ENCODE measurements around the gene LST1.

The LST1 gene

GRCh38 chr6:31567531-31568370 is 18.3 kb upstream of the LST1 start:
- Histone ChIP-seq H3K9ac (ENCODE audit: low read depth, low read length) (no peak overlapping the region), H3K9me3 (ENCODE audit: insufficient read depth, low read depth, low read length) (no peaks in the 10 kb centered on the region), H3K4me3 (ENCODE audit: low read length) (no peak overlapping the region), H3K27me3 (ENCODE audit: insufficient read depth, low read length) (no peaks in the 10 kb centered on the region), H3K36me3 (ENCODE audit: insufficient read depth, low read length) (no peaks in the 10 kb centered on the region), H3K4me1 (ENCODE audit: insufficient read depth, low read length) (peaks cover 4% of the 10 kb centered on the region; the same call in 1 of the 2 replicates), H3K27ac (ENCODE audit: low read depth, low read length) (no peak overlapping the region)
- 58% methylated on average over 9 of the region's 9 CpGs for WGBS

DNA sequence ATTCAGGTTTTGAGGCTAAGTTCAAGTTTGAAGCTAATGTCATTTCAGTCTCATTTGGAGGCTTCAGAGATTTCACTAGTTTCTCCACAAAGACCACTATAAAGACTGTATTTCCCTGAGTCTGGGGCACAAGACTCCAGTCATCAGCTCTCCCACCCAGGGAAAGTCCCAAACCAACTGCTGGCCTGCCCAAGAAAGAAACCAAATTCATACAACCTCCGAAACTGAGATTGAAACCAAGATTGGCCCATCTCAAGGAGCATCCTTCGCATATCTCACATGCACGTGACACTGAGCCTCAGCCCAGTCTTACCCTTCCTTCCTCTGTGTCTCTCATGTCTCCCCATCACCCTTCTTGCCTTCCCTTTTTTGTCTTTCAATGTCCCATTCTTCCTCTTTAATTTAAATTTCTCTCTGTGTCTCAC is 17.5 kb upstream of the LST1 start:
- 87% methylated on average over 3 of the region's 3 CpGs for WGBS
- Histone ChIP-seq H3K27me3 (ENCODE audit: insufficient read depth, low read length) (no peaks in the 10 kb centered on the region), H3K9me3 (ENCODE audit: insufficient read depth, low read depth, low read length) (no peaks in the 10 kb centered on the region), H3K9ac (ENCODE audit: low read depth, low read length) (no peak overlapping the region), H3K4me3 (ENCODE audit: low read length) (no peak overlapping the region), H3K36me3 (ENCODE audit: insufficient read depth, low read length) (no peaks in the 10 kb centered on the region), H3K27ac (ENCODE audit: low read depth, low read length) (no peak overlapping the region), H3K4me1 (ENCODE audit: insufficient read depth, low read length) (peaks cover 4% of the 10 kb centered on the region; the same call in 1 of the 2 replicates)

- no CpG with 5 or more reads among the region's 1 CpG for WGBS
- Histone ChIP-seq H3K9ac (ENCODE audit: low read depth, low read length) (no peak overlapping the region), H3K36me3 (ENCODE audit: insufficient read depth, low read length) (no peaks in the 10 kb centered on the region), H3K4me1 (ENCODE audit: insufficient read depth, low read length) (peaks cover 4% of the 10 kb centered on the region; the same call in 1 of the 2 replicates), H3K9me3 (ENCODE audit: insufficient read depth, low read depth, low read length) (no peaks in the 10 kb centered on the region), H3K4me3 (ENCODE audit: low read length) (no peak overlapping the region), H3K27me3 (ENCODE audit: insufficient read depth, low read length) (no peaks in the 10 kb centered on the region), H3K27ac (ENCODE audit: low read depth, low read length) (no peak overlapping the region)
These were observed 16.1 kb upstream of the LST1 start for GRCh38 chr6:31569861-31570536.

GRCh38 chr6:31572041-31572911 is 13.8 kb upstream of the LST1 start, which contains the start of gene LTA:
Gene LTA, plus strand, starts transcription at chr6:31572289. Its CDS starts 454 bp downstream, at chr6:31572743.
- H3K27ac ChIP-seq (ENCODE audit: low read depth, low read length), result no peak within 1 kb of the TSS
- 92% methylated on average over 27 of the region's 27 CpGs for WGBS
- no peak within 1 kb of the TSS for H3K9ac ChIP-seq (ENCODE audit: low read depth, low read length)
- no peaks in the 10 kb centered on the region for H3K36me3 ChIP-seq (ENCODE audit: insufficient read depth, low read length)
- no peak within 1 kb of the TSS for H3K4me3 ChIP-seq (ENCODE audit: low read length)
- no peaks in the 10 kb centered on the region for H3K27me3 ChIP-seq (ENCODE audit: insufficient read depth, low read length)
- H3K4me1 ChIP-seq (ENCODE audit: insufficient read depth, low read length), result peaks cover 4% of the 10 kb centered on the region; the same call in 1 of the 2 replicates
- no peaks in the 10 kb centered on the region for H3K9me3 ChIP-seq (ENCODE audit: insufficient read depth, low read depth, low read length)

GRCh38 chr6:31573239-31574105 is 12.6 kb upstream of the LST1 start:
- H3K27me3 ChIP-seq (ENCODE audit: insufficient read depth, low read length), result no peaks in the 10 kb centered on the region
- no peak overlapping the region for H3K9ac ChIP-seq (ENCODE audit: low read depth, low read length)
- H3K4me3 ChIP-seq (ENCODE audit: low read length), result no peak overlapping the region
- no peaks in the 10 kb centered on the region for H3K36me3 ChIP-seq (ENCODE audit: insufficient read depth, low read length)
- no peaks in the 10 kb centered on the region for H3K9me3 ChIP-seq (ENCODE audit: insufficient read depth, low read depth, low read length)
- 86% methylated on average over 9 of the region's 9 CpGs for WGBS
- H3K4me1 ChIP-seq (ENCODE audit: insufficient read depth, low read length), result peaks cover 5% of the 10 kb centered on the region; the same call in 1 of the 2 replicates
- no peak overlapping the region for H3K27ac ChIP-seq (ENCODE audit: low read depth, low read length)

DNA sequence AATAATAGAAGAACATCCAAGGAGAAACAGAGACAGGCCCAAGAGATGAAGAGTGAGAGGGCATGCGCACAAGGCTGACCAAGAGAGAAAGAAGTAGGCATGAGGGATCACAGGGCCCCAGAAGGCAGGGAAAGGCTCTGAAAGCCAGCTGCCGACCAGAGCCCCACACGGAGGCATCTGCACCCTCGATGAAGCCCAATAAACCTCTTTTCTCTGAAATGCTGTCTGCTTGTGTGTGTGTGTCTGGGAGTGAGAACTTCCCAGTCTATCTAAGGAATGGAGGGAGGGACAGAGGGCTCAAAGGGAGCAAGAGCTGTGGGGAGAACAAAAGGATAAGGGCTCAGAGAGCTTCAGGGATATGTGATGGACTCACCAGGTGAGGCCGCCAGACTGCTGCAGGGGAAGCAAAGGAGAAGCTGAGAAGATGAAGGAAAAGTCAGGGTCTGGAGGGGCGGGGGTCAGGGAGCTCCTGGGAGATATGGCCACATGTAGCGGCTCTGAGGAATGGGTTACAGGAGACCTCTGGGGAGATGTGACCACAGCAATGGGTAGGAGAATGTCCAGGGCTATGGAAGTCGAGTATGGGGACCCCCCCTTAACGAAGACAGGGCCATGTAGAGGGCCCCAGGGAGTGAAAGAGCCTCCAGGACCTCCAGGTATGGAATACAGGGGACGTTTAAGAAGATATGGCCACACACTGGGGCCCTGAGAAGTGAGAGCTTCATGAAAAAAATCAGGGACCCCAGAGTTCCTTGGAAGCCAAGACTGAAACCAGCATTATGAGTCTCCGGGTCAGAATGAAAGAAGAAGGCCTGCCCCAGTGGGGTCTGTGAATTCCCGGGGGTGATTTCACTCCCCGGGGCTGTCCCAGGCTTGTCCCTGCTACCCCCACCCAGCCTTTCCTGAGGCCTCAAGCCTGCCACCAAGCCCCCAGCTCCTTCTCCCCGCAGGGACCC is 11.7 kb upstream of the LST1 start:
- Histone ChIP-seq H3K27ac (ENCODE audit: low read depth, low read length) (no peak overlapping the region), H3K9ac (ENCODE audit: low read depth, low read length) (no peak overlapping the region), H3K36me3 (ENCODE audit: insufficient read depth, low read length) (no peaks in the 10 kb centered on the region), H3K27me3 (ENCODE audit: insufficient read depth, low read length) (no peaks in the 10 kb centered on the region), H3K9me3 (ENCODE audit: insufficient read depth, low read depth, low read length) (no peaks in the 10 kb centered on the region), H3K4me3 (ENCODE audit: low read length) (no peak overlapping the region), H3K4me1 (ENCODE audit: insufficient read depth, low read length) (peaks cover 5% of the 10 kb centered on the region; the same call in 1 of the 2 replicates)
- WGBS, result 89% methylated on average over 14 of the region's 14 CpGs

- H3K9me3 ChIP-seq (ENCODE audit: insufficient read depth, low read depth, low read length), result no peaks in the 10 kb centered on the region
- 91% methylated on average over 19 of the region's 19 CpGs for whole genome bisulfite sequencing
- H3K36me3 ChIP-seq (ENCODE audit: insufficient read depth, low read length), result no peaks in the 10 kb centered on the region
- no peak within 1 kb of the TSS for H3K4me3 ChIP-seq (ENCODE audit: low read length)
- H3K27me3 ChIP-seq (ENCODE audit: insufficient read depth, low read length), result peaks cover 4% of the 10 kb centered on the region; the same call in 1 of the 2 replicates
- no peak within 1 kb of the TSS for H3K9ac ChIP-seq (ENCODE audit: low read depth, low read length)
- H3K4me1 ChIP-seq (ENCODE audit: insufficient read depth, low read length), result peaks cover 10% of the 10 kb centered on the region
- no peak within 1 kb of the TSS for H3K27ac ChIP-seq (ENCODE audit: low read depth, low read length)
These were observed 10.7 kb upstream of the LST1 start, which contains the start of gene TNF for GRCh38 chr6:31575335-31575901. Gene TNF, plus strand, starts transcription at chr6:31575565. Its CDS starts 177 bp downstream, at chr6:31575742.

DNA sequence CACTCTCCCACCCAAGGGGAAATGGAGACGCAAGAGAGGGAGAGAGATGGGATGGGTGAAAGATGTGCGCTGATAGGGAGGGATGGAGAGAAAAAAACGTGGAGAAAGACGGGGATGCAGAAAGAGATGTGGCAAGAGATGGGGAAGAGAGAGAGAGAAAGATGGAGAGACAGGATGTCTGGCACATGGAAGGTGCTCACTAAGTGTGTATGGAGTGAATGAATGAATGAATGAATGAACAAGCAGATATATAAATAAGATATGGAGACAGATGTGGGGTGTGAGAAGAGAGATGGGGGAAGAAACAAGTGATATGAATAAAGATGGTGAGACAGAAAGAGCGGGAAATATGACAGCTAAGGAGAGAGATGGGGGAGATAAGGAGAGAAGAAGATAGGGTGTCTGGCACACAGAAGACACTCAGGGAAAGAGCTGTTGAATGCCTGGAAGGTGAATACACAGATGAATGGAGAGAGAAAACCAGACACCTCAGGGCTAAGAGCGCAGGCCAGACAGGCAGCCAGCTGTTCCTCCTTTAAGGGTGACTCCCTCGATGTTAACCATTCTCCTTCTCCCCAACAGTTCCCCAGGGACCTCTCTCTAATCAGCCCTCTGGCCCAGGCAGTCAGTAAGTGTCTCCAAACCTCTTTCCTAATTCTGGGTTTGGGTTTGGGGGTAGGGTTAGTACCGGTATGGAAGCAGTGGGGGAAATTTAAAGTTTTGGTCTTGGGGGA is 10.0 kb upstream of the LST1 start:
- Histone ChIP-seq H3K9ac (ENCODE audit: low read depth, low read length) (no peak overlapping the region), H3K4me3 (ENCODE audit: low read length) (no peak overlapping the region), H3K4me1 (ENCODE audit: insufficient read depth, low read length) (peaks cover 10% of the 10 kb centered on the region), H3K27ac (ENCODE audit: low read depth, low read length) (no peak overlapping the region), H3K36me3 (ENCODE audit: insufficient read depth, low read length) (no peaks in the 10 kb centered on the region), H3K9me3 (ENCODE audit: insufficient read depth, low read depth, low read length) (no peaks in the 10 kb centered on the region), H3K27me3 (ENCODE audit: insufficient read depth, low read length) (peaks cover 6% of the 10 kb centered on the region; the same call in 1 of the 2 replicates)
- 88% methylated on average over 8 of the region's 8 CpGs for WGBS
